COR-L47 (cell line): Measurements from ENCODE around the gene DRP2.
"Not testable (repeated sequence)": the region's sequence is repeated elsewhere in the genome, so short reads cannot be mapped to it uniquely, and the experiment has no call there.

Source experiments
- DNase-seq: peaks from one replicate; lab custom pipeline; 2025; lab: John Stamatoyannopoulos, UW

The DRP2 gene

DNA sequence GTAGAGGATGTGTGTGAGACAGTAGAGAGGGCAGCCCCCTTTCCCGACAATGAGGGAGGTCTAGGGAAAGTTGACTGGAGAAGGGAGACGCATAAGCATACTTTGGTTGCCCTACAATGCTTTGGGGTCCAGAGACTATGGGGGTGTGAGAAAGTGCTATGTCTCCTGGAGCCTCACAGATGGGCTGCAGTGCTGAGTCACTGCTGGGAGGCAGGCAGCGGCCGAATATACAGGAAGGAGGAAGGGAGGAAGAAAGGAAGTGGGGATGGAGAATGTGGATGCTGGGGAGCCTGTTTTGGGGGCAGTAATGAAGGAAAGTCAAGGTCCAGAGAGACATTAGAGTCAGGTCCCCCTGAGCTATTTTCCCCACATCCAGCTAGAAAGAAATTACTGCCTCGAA lies 12.7 kb downstream of the DRP2 start:
- no peak for DNase-seq

DNA sequence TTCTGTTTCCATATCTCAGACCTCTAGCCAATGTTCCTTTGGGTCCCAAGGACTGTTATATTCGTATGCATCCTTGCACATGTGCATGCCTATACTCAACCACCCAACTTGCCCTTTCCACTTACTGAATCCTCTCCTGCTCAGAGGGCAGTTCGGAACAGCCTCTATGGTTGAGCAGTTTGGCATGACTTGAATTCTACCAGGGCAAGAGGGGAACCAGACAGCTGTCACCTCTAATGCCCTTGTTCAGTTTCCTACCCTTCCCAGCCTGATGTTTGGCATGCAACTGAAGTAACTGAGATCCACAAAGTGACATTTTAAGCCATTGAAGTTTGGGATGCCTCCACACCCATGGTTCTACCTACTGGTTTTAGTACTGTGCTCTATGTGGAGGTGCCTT lies 17.5 kb downstream of the DRP2 start:
- DNase-seq: no peak

- no peak for DNase-seq
These were observed 21.9 kb downstream of the DRP2 start for GRCh38 chrX:101241531-101241930.

- no peak for DNase-seq
These were observed 33.0 kb downstream of the DRP2 start for GRCh38 chrX:101252634-101253033.

DNA sequence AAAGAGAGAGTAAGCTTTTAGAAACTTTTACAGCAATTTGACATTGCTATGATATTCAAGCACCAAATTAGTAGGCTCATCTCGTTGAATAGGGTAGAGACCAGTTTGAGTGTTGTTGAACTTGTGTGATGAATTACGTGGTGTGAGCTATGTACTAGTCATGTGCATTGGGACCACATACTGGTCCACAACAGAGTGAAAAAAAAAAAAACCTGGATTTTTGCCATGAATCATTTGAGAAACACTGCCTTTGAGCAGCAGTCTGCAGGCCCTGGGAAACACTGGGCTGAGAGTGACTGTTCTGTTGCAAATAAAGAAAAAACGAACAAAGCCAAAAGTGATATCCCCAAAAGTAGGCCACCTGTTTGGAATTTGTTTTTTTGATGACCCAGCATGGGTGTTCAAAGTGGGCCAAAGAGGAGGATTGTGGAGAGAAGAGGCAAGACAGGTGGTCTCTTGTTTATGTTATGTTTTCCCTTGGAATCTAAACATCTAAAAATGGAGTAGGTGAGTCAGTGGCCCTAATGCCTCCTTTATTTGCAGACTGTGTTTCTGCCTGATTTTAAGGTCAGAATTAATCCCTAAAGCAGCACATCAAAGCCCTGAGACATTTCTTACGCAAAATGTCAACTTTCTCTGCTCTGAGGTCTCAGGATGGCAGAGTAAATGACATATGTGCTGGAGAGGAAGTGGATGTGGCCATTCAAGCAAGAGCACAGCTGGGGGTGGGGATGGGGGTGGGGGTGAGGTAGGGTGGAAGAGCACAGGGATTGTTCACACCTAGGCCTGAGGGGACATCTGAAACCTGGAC lies 38.1 kb downstream of the DRP2 start:
- DNase-seq: no peak

DNA sequence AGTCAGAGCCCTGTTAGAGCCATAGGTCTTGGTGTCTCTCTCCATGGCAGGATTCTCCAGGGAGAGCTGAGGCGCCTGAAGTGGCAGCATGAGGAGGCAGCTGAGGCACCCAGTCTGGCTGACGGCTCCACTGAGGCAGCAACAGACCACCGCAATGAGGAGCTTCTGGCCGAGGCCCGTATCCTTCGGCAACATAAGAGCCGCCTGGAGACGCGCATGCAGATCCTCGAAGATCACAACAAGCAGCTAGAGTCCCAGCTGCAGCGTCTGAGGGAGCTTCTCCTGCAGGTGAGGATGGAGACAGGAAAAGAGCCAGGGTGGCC lies 38.6 kb downstream of the DRP2 start:
- no peak for DNase-seq

DNA sequence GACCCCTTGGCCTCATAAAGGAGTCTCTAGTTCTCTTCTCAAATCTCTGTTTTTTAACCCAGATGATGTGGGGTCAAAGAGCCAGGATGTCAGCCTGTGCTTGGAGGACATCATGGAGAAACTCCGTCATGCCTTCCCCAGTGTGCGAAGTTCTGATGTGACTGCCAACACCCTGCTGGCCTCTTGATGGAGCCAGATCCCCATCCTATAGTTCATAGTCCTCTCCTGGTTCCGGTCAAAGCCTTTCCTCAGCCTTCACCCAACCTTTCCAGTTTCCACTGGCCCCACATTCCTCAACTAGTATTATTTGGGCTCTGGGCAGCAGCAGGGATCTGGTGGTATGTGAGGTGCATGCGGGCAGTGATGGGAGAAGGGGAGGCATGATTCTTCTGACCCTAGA lies 40.8 kb downstream of the DRP2 start:
- no peak for DNase-seq

- no peak for DNase-seq
These were observed 43.0 kb downstream of the DRP2 start for GRCh38 chrX:101262590-101262989.

DNA sequence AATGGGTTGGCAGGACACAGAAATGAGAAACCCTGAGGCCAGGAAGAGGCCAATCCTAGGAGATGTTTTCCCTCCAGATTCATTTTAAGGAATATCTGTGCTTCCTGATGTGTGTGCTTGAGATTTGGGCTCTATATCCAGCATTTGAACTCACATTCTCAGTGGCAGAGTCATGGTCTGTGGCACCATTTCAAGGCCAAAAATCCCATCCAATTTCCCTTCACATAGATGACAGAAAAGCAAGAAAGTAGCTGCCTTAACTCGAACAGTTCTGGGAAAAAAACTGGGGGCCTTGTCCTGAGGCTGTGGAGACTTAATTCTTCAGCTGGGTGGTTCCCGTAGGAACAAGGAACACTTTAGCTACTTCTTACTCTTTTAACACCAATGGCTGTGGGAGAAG lies 44.2 kb downstream of the DRP2 start:
- no peak for DNase-seq

GRCh38 chrX:101265869-101266428 lies 46.4 kb downstream of the DRP2 start:
- DNase-seq: no peak

DNA sequence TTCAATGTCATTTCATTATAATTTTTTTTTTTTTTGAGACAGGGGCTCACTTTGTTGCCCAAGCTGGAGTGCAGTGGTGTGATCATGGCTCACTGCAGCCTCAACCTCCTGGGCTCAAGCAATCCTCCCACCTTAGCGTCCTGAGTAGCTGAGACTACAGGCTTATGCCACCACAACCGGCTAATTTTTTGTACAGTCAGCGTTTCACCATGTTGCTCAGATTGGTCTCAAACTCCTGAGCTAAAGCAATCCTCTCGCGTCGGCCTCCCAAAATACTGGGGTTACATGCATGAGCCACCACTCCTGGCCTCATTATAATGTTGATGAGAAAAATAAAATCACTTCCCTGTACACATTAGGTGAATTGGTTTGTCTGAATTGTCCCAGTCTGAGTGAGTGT lies 54.6 kb downstream of the DRP2 start:
- DNase-seq: no peak

GRCh38 chrX:101276238-101276637 lies 56.7 kb downstream of the DRP2 start:
- no peak for DNase-seq

DNA sequence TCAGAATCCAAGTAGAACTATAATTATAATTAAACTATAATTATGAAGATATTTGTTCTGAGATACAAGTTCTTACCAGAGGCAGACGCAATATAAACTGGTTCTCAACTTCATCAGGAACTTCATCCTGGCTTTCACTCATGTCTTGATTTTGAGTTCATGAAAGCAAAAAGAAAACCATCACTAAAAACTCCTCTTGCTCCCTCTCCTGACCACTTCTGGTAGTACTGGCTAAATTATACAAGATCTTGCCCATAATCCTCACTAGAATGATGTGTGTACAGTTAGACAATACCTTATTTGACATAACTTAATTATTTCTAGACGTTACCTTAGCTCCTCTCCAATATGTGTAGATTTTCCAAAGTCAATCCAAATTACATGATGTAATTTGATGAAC lies 67.8 kb downstream of the DRP2 start:
- peak; percentile 2 for DNase-seq

DNA sequence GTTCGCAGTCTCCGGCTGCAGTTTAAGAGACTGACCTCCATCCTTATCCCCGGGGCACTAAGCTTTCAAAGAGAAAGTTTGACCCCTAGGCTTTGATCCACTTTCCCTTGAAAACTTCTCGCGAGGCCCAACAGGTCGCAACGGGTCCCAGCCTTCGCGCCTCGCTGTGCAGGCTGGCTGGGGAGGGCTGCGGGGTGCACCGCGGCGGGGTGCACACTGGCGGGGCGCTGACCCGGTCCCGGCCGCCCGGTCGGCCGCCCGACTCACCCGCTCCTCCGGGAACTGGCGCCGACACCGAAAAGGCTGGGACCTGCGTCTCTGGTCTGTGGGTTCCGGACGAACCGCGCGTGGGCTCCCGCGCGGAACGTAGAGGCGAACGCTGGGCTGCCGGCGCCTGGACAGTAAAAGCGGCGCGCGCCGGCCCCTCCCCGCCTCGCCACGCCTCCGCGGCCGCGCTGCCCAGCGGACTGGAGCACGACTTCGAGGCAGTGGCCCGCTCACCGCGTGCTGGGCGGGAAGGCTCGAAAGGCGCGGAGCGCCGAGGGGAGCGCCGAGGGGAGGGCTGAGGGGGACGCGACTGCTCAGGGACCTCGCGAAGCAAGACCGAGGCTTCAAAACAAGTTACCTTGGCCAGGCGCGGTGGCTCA lies 71.5 kb downstream of the DRP2 start, which contains the start of gene TAF7L:
TAF7L (minus strand) TSS at position 378 of the 647 bp plus-strand sequence. CDS start 3,791 bp downstream, outside the sequence.
- no peak for DNase-seq

- not testable (repeated sequence) for DNase-seq
These were observed 76.0 kb downstream of the DRP2 start for GRCh38 chrX:101295603-101296002.

DNA sequence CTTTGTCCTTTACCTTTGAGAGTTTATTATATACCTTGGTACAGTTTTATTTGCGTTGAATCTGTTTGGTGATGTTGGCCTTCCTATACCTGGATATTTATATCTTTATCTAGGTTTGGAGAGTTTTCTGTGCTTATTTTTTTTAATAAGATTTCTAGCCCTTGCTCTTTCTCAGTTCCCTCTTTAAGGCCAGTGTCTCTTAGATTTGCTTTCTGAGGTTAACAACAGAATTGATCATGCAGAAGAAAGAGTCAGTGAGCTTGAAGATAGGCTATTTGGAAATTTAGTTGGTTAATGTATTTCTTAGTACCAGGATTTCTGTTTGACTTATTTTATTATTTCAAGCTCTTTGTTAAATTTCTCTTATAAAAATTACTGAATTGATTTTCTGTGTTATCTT lies 84.2 kb downstream of the DRP2 start:
- no peak for DNase-seq
